GM12864 (cell line): ENCODE data around the gene FAM83F.

Experiments
- DNase-seq: peaks from one replicate; pipeline ENCODE4 v3.0.0-alpha.2; 2011; ENCODE audit warnings: low read depth
- H3K4me3 ChIP-seq: 2 replicates; pipeline ENCODE4 v1.5.1; 2011; ENCODE audit warnings: mild to moderate bottlenecking, low read depth, low read length, control low read depth
- CTCF ChIP-seq: IDR thresholded peaks from 2 replicates; pipeline ENCODE4 v1.5.1; 2011; ENCODE audit warnings: low read depth, mild to moderate bottlenecking, moderate library complexity, low read length, control low read depth, inconsistent platforms; ENCODE audit errors: missing control alignments

The FAM83F gene

GRCh38 chr22:39958949-39959639, 35.7 kb upstream of the FAM83F start:
- no peak for DNase-seq
- TF ChIP-seq CTCF, result no peak
- H3K4me3 ChIP-seq, result no peak overlapping the region

- TF ChIP-seq CTCF, result no peak
- no peak for DNase-seq
- no peak within 1 kb of the TSS for H3K4me3 ChIP-seq
Observed at GRCh38 chr22:39959640-39960447, 34.9 kb upstream of the FAM83F start, which contains the start of gene TMA7B. Gene TMA7B, plus strand, starts transcription at chr22:39960397. Its CDS starts 3,978 bp downstream, at chr22:39964375.

- peak; percentile 93 for DNase-seq
Observed at GRCh38 chr22:39960791-39961746, 33.7 kb upstream of the FAM83F start.

GRCh38 chr22:39962071-39962470, 32.7 kb upstream of the FAM83F start:
- H3K4me3 ChIP-seq, result no peak overlapping the region
- no peak for DNase-seq
- TF ChIP-seq CTCF, result no peak

More at GRCh38 chr22:39960791-39961746, 33.7 kb upstream of the FAM83F start:
- H3K4me3 ChIP-seq, result no peak overlapping the region
- TF ChIP-seq CTCF, result no peak

GRCh38 chr22:39965748-39966147, 29.0 kb upstream of the FAM83F start:
- no peak for TF ChIP-seq CTCF
- no peak for DNase-seq

GRCh38 chr22:39966470-39966869, 28.3 kb upstream of the FAM83F start:
- H3K4me3 ChIP-seq, result no peak overlapping the region
- no peak for TF ChIP-seq CTCF
- DNase-seq, result no peak

More at GRCh38 chr22:39965748-39966147, 29.0 kb upstream of the FAM83F start:
- H3K4me3 ChIP-seq, result no peak overlapping the region
